Neural progenitor cell (in vitro differentiated cells): ENCODE data around the gene C12orf56. TPM values are rescaled to one million over a fixed set of nuclear protein-coding genes. Genes with fewer than 3 reads are reported as not detected.
"Not testable (repeated sequence)": the region's sequence is repeated elsewhere in the genome, so short reads cannot be mapped to it uniquely, and the experiment has no call there.

ENCODE experiments used
- DNase-seq: peaks from one replicate; pipeline ENCODE4 v3.0.0-alpha.2; 2016; ENCODE audit warnings: low spot score
- H2AFZ ChIP-seq: fragments of 200-600 bp; sonication (generic); replicated peaks from 2 replicates; pipeline ENCODE4 v1.6.1; 2016; ENCODE audit warnings: antibody characterized with exemption
- H3F3A ChIP-seq: fragments of 200-600 bp; sonication (generic); 2 replicates; pipeline ENCODE4 v1.6.1; 2016; ENCODE audit warnings: antibody characterized with exemption, low read depth
- H3K27ac ChIP-seq: fragments of 200-600 bp; sonication (generic); 2 replicates; pipeline ENCODE4 v1.5.1; 2016; ENCODE audit warnings: mild to moderate bottlenecking
- H3K27me3 ChIP-seq: fragments of 200-600 bp; sonication (generic); 2 replicates; pipeline ENCODE4 v1.6.1; 2016; ENCODE audit warnings: mild to moderate bottlenecking, moderate library complexity
- H3K36me3 ChIP-seq: fragments of 200-600 bp; sonication (generic); 2 replicates; pipeline ENCODE4 v1.5.1; 2016
- H3K4me1 ChIP-seq: fragments of 200-600 bp; sonication (generic); 2 replicates; pipeline ENCODE4 v1.6.1; 2016; ENCODE audit warnings: mixed run types
- H3K4me2 ChIP-seq: fragments of 200-600 bp; sonication (generic); 2 replicates; pipeline ENCODE4 v1.6.1; 2016
- H3K4me3 ChIP-seq: fragments of 200-600 bp; sonication (generic); 2 replicates; pipeline ENCODE4 v1.5.1; 2016
- H3K79me2 ChIP-seq: fragments of 200-600 bp; sonication (generic); 2 replicates; pipeline ENCODE4 v1.6.1; 2016; ENCODE audit warnings: low read depth
- H3K9ac ChIP-seq: fragments of 200-600 bp; sonication (generic); 2 replicates; pipeline ENCODE4 v1.6.1; 2016
- H3K9me3 ChIP-seq: fragments of 200-600 bp; sonication (generic); 2 replicates; pipeline ENCODE4 v1.5.1; 2016; ENCODE audit warnings: low read depth
- H4K20me1 ChIP-seq: fragments of 200-600 bp; sonication (generic); 2 replicates; pipeline ENCODE4 v1.6.1; 2016; ENCODE audit warnings: low read depth
- H3K27ac Mint-ChIP-seq: 3 replicates; pipeline ENCODE4 v1.8.0; 2021; ENCODE audit warnings: mixed read lengths
- H3K27me3 Mint-ChIP-seq: 2 replicates; pipeline ENCODE4 v1.8.0; 2022; ENCODE audit warnings: low read depth, mild to moderate bottlenecking, inconsistent platforms, moderate library complexity, mixed read lengths; ENCODE audit not compliant: insufficient read depth
- H3K36me3 Mint-ChIP-seq: 3 replicates; pipeline ENCODE4 v1.8.0; 2021; ENCODE audit warnings: mixed read lengths
- H3K4me1 Mint-ChIP-seq: 3 replicates; pipeline ENCODE4 v1.8.0; 2021; ENCODE audit warnings: mixed read lengths
- H3K4me3 Mint-ChIP-seq: 3 replicates; pipeline ENCODE4 v1.8.0; 2021; ENCODE audit warnings: mild to moderate bottlenecking, moderate library complexity, mixed read lengths
- H3K9me3 Mint-ChIP-seq: 3 replicates; pipeline ENCODE4 v1.8.0; 2020; ENCODE audit warnings: mixed read lengths
- EZH2 ChIP-seq: fragments of 200-600 bp; sonication (generic); IDR thresholded peaks from 2 replicates; pipeline ENCODE4 v1.6.1; 2017; ENCODE audit warnings: antibody characterized with exemption, mild to moderate bottlenecking, moderate library complexity
- EZH2phosphoT487 ChIP-seq: fragments of 200-600 bp; sonication (generic); IDR thresholded peaks from 2 replicates; pipeline ENCODE4 v1.6.1; 2017; ENCODE audit warnings: antibody characterized with exemption
- total RNA-seq: library from RNA; depleted of rRNA; stranded (reverse); fragments of >200 nt; gene quantifications from 2 replicates; pipeline ENCODE4 v1.2.3, GENCODE V29; 2015; ENCODE audit warnings: low replicate concordance
- TF ChIP-seq, protein P1 (sequence below): fragments of 200-600 bp; sonication (generic); IDR thresholded peaks from 2 replicates; pipeline ENCODE4 v1.5.1; 2017; ENCODE audit warnings: antibody characterized with exemption, mild to moderate bottlenecking

Gene C12orf56
- total RNA-seq, 1 donor from 2014 or later = 4.2 TPM

DNA sequence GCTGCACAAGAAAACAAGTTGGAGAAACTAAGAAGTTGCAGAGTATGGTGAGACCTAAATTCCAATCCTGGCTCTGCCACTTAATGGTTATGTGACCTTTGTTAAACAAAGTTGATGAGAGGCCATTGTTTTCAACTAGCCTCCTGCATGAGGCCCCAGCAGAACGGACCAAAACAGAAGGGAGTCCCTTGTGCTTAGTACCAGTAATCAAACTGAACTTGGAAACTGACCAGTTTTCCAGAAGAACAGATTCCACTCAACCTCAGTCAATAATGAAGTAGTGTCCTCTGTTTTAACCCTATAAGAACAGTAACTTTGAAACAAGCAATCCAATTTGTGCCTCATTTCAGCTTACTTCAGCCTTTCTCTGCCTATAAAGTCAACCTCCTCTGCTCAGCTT lies 69.9 kb downstream of the C12orf56 start:
- no peak for DNase-seq
- Mint-ChIP-seq H3K4me1 (peaks cover 20% of the 10 kb centered on the region), H3K9me3 (peaks cover 12% of the 10 kb centered on the region), H3K4me3 (no peak overlapping the region), H3K27ac (no peak overlapping the region), H3K36me3 (peaks cover 2% of the 10 kb centered on the region), H3K27me3 (no peaks in the 10 kb centered on the region)
- H4K20me1 ChIP-seq = no peaks in the 10 kb centered on the region
- H3K27me3 ChIP-seq = no peaks in the 10 kb centered on the region
- H3K36me3 ChIP-seq = no peaks in the 10 kb centered on the region
- H3K9me3 ChIP-seq = no peaks in the 10 kb centered on the region
- no peaks in the 10 kb centered on the region for H3K79me2 ChIP-seq
- TF ChIP-seq EZH2 = no peak
- no peak for TF ChIP-seq EZH2phosphoT487
- TF ChIP-seq, protein P1, sequence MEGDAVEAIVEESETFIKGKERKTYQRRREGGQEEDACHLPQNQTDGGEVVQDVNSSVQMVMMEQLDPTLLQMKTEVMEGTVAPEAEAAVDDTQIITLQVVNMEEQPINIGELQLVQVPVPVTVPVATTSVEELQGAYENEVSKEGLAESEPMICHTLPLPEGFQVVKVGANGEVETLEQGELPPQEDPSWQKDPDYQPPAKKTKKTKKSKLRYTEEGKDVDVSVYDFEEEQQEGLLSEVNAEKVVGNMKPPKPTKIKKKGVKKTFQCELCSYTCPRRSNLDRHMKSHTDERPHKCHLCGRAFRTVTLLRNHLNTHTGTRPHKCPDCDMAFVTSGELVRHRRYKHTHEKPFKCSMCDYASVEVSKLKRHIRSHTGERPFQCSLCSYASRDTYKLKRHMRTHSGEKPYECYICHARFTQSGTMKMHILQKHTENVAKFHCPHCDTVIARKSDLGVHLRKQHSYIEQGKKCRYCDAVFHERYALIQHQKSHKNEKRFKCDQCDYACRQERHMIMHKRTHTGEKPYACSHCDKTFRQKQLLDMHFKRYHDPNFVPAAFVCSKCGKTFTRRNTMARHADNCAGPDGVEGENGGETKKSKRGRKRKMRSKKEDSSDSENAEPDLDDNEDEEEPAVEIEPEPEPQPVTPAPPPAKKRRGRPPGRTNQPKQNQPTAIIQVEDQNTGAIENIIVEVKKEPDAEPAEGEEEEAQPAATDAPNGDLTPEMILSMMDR = no peak
- H3K27ac ChIP-seq = no peak overlapping the region
- H3K9ac ChIP-seq = no peak overlapping the region
- H3F3A ChIP-seq = no peaks in the 10 kb centered on the region
- peaks cover 3% of the 10 kb centered on the region for H3K4me1 ChIP-seq
- no peak overlapping the region for H2AFZ ChIP-seq
- no peak overlapping the region for H3K4me2 ChIP-seq
- no peak overlapping the region for H3K4me3 ChIP-seq

DNA sequence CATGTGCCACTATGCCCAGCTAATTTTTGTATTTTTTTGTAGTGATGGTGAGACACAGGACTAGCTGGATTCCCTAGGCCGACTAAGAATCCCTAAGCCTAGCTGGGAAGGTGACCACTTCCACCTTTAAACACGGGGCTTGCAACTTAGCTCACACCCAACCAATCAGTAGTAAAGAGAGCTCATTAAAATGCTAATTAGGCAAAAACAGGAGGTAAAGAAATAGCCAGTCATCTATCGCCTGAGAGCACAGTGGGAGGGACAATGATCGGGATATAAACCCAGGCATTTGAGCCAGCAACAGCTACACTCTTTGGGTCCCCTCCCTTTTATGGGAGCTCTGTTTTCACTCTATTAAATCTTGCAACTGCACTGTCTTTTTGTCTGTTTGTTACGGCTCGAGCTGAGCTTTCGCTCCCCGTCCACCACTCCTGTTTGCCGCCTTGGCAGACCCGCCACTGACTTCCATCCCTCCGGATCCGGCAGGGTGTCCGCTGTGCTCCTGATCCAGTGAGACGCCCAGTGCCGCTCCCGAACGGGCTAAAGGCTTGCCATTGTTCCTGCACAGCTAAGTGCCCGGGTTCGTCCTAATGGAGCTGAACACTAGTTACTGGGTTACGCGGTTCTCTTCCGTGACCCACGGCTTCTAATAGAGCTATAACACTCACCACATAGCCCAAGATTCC lies 70.9 kb downstream of the C12orf56 start:
- H3K4me2 ChIP-seq, H3K27ac ChIP-seq, H3K36me3 Mint-ChIP-seq, H3K9me3 ChIP-seq, H3K4me1 ChIP-seq, H3K9ac ChIP-seq, H3K36me3 ChIP-seq, H3K27me3 Mint-ChIP-seq, H3K4me3 ChIP-seq, H3K27me3 ChIP-seq, H3K4me3 Mint-ChIP-seq, DNase-seq, H4K20me1 ChIP-seq, H3K79me2 ChIP-seq, H3F3A ChIP-seq: not testable (repeated sequence)
- H3K4me1 Mint-ChIP-seq = peaks cover 20% of the 10 kb centered on the region
- peaks cover 12% of the 10 kb centered on the region for H3K9me3 Mint-ChIP-seq
- H2AFZ ChIP-seq = peak overlapping the region; percentile 17
- peak overlapping the region; percentile 76 for H3K27ac Mint-ChIP-seq

DNA sequence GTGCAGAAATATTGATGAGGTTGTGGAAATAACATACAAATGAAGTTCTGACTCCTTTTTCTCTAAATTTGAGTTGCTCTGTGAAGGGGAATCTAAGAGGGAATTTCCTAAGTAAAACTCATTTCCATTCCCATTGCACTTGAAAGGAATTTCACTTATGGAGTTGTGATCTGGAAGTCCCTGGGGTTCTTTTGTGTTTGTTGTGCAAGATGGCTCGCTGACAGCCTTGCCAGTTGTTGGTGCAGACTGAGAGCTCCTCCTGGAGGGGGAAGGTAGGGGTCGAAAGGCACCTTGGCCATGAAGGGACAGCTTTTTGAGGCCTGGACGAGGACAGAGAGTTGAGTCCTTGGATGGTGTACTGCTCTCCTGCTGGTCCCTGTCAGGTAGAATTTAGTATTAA lies 72.0 kb downstream of the C12orf56 start:
- no peak for TF ChIP-seq EZH2
- TF ChIP-seq, protein P1 = peak; percentile 8
- TF ChIP-seq EZH2phosphoT487 = no peak
- Histone ChIP-seq H3K4me3 (no peak overlapping the region), H3K79me2 (no peaks in the 10 kb centered on the region), H3K36me3 (no peaks in the 10 kb centered on the region), H2AFZ (peak overlapping the region; percentile 17), H3K9me3 (no peaks in the 10 kb centered on the region), H3K27ac (no peak overlapping the region), H4K20me1 (no peaks in the 10 kb centered on the region), H3K27me3 (no peaks in the 10 kb centered on the region), H3K4me1 (peaks cover 3% of the 10 kb centered on the region), H3K9ac (no peak overlapping the region), H3F3A (no peaks in the 10 kb centered on the region), H3K4me2 (no peak overlapping the region)
- DNase-seq = no peak
- Mint-ChIP-seq H3K4me3 (no peak overlapping the region), H3K36me3 (peaks cover 2% of the 10 kb centered on the region), H3K27me3 (no peaks in the 10 kb centered on the region), H3K9me3 (peaks cover 12% of the 10 kb centered on the region), H3K4me1 (peaks cover 20% of the 10 kb centered on the region), H3K27ac (peak overlapping the region; percentile 80)

DNA sequence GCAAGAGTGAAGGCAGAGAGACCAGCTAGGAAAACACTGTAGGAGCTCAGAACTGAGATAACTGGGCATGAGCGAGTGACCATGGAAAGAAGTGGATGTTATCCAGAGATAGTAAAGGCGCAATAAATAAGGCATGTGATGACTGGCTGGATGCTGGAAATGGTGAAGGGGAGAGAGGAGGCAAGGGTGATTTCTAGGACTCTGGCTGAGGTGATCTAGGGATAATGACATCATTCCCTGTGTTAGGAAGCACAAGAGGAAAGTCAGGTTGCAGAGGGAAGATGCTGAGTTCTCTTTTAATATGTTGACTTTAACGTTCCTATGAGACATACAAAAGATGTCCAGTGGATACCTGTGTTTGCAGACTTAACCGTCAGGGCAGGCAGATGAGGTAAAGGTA lies 78.7 kb downstream of the C12orf56 start:
- no peak for DNase-seq
- Histone ChIP-seq H3K27ac (no peak overlapping the region), H3K79me2 (no peaks in the 10 kb centered on the region), H3K9ac (no peak overlapping the region), H3K9me3 (no peaks in the 10 kb centered on the region), H3K4me2 (no peak overlapping the region), H3K4me1 (no peaks in the 10 kb centered on the region), H4K20me1 (no peaks in the 10 kb centered on the region), H3K36me3 (no peaks in the 10 kb centered on the region), H3K27me3 (no peaks in the 10 kb centered on the region), H3K4me3 (no peak overlapping the region), H3F3A (no peaks in the 10 kb centered on the region), H2AFZ (no peak overlapping the region)
- Mint-ChIP-seq H3K4me3 (no peak overlapping the region), H3K36me3 (no peaks in the 10 kb centered on the region), H3K9me3 (no peaks in the 10 kb centered on the region), H3K4me1 (no peaks in the 10 kb centered on the region), H3K27ac (no peak overlapping the region), H3K27me3 (no peaks in the 10 kb centered on the region)
- no peak for TF ChIP-seq EZH2phosphoT487
- no peak for TF ChIP-seq EZH2
- TF ChIP-seq, protein P1 = no peak
